ENCODE measurements around the gene ARID1B.

The ARID1B gene

GRCh38 chr6:157092736-157093135 lies 315.6 kb downstream of the ARID1B start:
- no peak overlapping the region for H3K4me3 ChIP-seq (ENCODE audit: low read depth, low read length)
- DNase-seq (ENCODE audit: low read depth), result no peak
- no peak for TF ChIP-seq CTCF (conservative IDR thresholded peaks at IDR 0.05; ENCODE audit: low read depth, low read length)

DNA sequence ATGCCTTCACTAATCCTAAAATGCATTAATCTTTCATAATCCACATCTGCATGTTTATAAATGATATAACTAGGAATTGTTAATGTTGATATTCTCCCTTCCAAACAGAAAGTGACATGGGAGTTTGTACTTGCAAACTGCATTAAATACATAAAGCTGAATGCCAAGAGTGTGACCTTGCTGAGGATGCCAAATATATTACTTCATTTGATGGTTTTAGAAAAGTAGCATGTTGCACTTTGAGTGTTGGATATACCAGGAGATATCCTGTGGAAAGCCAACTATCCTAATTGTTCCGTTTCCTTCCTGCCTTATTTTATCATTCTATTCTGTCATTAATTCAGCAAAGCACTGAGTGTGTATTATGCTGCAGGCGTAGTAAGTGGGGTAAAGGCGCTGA lies 316.4 kb downstream of the ARID1B start:
- DNase-seq (ENCODE audit: low read depth), result no peak
- TF ChIP-seq CTCF (conservative IDR thresholded peaks at IDR 0.05; ENCODE audit: low read depth, low read length), result no peak
- H3K4me3 ChIP-seq (ENCODE audit: low read depth, low read length), result no peak overlapping the region

DNA sequence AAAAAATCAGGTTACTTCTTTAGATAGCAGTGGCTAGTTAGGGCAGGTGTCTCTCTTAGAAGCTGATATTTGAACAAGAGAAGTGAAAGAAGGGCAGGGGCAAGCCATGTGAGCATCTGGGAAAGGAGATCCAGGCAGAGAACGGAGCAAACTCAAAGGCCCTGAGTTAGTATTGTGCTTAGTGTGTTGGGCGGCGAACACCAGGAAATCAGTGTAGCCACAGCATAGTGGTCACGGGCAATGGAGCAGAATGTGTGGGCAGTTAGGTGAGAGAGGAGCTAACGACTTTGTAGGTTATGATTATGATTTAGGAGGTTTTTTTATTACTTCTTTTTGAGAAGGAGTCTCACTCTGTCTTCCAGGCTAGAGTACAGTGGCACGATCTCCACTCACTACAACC lies 316.9 kb downstream of the ARID1B start:
- no peak overlapping the region for H3K4me3 ChIP-seq (ENCODE audit: low read depth, low read length)
- TF ChIP-seq CTCF (conservative IDR thresholded peaks at IDR 0.05; ENCODE audit: low read depth, low read length), result no peak
- no peak for DNase-seq (ENCODE audit: low read depth)

DNA sequence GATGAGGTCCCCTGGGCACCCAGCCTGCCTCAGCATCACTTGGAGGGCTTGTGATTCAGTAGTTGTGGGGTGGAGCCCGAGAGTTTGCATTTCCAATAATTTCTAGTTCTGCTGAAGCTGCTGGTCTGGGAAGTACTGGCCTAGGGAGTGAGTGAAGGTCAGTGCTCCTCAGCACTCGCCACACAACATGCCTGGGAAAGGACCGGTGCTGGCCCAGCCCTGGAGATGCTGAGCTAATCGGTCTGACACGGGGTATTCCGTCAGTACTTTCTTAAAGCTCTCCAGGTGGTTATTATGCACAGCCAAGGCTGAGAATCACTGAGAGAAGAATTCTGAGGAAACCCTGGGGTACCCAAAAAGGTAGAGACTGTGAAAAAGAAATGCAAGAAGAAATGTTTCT lies 317.9 kb downstream of the ARID1B start:
- no peak for TF ChIP-seq CTCF (conservative IDR thresholded peaks at IDR 0.05; ENCODE audit: low read depth, low read length)
- DNase-seq (ENCODE audit: low read depth), result no peak
- no peak overlapping the region for H3K4me3 ChIP-seq (ENCODE audit: low read depth, low read length)

DNA sequence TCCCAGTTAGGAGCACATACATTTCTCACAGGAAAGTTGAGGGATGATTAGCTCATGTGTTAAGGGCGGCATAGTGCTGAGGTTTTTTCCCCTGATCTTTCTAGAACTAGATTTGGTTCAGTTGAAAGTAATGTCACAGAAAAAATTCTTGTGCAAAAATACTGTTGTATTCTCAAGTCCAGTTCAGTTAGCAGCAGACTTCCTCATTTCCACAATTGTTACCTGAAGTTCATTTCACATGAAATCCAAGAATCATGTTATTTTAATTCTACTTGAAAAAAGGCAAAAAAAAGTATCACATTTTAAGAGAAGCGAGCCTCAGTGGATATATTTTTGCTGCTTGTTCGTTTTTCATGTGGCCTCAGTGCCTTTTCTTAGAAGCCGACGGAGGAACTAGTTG lies 318.4 kb downstream of the ARID1B start:
- no peak for TF ChIP-seq CTCF (conservative IDR thresholded peaks at IDR 0.05; ENCODE audit: low read depth, low read length)
- no peak for DNase-seq (ENCODE audit: low read depth)
- no peak overlapping the region for H3K4me3 ChIP-seq (ENCODE audit: low read depth, low read length)

GRCh38 chr6:157096105-157096504 lies 318.9 kb downstream of the ARID1B start:
- DNase-seq (ENCODE audit: low read depth), result no peak
- no peak for TF ChIP-seq CTCF (conservative IDR thresholded peaks at IDR 0.05; ENCODE audit: low read depth, low read length)

DNA sequence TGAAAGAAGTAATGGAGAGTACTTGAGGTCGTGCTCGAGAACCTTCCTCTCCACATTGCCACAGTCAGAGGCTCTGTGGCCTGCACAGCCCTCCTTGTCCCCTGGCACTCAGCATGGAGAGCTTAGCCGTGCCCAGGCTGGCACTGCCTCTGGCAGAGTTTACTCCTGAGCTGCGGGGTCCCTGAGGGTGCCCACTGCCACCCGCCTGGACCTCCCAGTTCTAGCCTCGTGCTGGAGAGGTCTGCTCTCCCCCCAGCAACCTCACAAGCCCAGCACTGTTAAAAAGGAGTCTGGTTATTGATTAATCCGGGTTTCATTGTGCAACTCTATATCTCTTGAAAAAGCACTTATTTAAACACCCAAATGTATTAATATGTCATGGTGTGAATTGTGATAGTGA lies 319.3 kb downstream of the ARID1B start:
- no peak for TF ChIP-seq CTCF (conservative IDR thresholded peaks at IDR 0.05; ENCODE audit: low read depth, low read length)
- no peak overlapping the region for H3K4me3 ChIP-seq (ENCODE audit: low read depth, low read length)
- DNase-seq (ENCODE audit: low read depth), result no peak

More at GRCh38 chr6:157096105-157096504, 318.9 kb downstream of the ARID1B start:
- no peak overlapping the region for H3K4me3 ChIP-seq (ENCODE audit: low read depth, low read length)

All from choroid plexus epithelial cell (primary cell).